SK-N-SH (cell line): Measurements from ENCODE around the gene ME3. TPM values are rescaled to one million over a fixed set of nuclear protein-coding genes. Genes with fewer than 3 reads are reported as not detected.

Experiments used
- CTCF ChIA-PET: fragments of 300-600, 350-600 bp; formaldehyde crosslinking; extraction: SDS; loops from one replicate; lab custom pipeline; 2021; lab: Yijun Ruan, JAX
- POLR2A ChIA-PET: fragments of 350-600 bp; sonication (Branson Sonifier 250); formaldehyde crosslinking; extraction: SDS; loops from one replicate; lab custom pipeline; 2020; ENCODE audit warnings: antibody characterized with exemption, inconsistent platforms; lab: Yijun Ruan, JAX
- DNase-seq: peaks from one replicate; pipeline ENCODE4 v3.0.0; 2012
- H2AFZ ChIP-seq: fragments of 200-600 bp; sonication (generic); 2 replicates; pipeline ENCODE4 v1.8.1; 2016; ENCODE audit warnings: antibody characterized with exemption, mild to moderate bottlenecking, low read depth
- H3F3A ChIP-seq: fragments of 200-600 bp; sonication (generic); replicated peaks from 2 replicates; pipeline ENCODE3; 2016; ENCODE audit warnings: antibody characterized with exemption, mild to moderate bottlenecking; ENCODE audit not compliant: insufficient read depth
- H3K27ac ChIP-seq, 2 experiments: fragments of 200-500 bp in 1 of 2; fragments of 200-600 bp in 1 of 2; sonication (Bioruptor generic) in 1 of 2; sonication (generic), shearing (Covaris generic) in 1 of 2; 2 replicates each; pipeline versions ENCODE4 v1.5.1 to v1.6.1; 2014 to 2016; ENCODE audit warnings: low read depth in 2 of 2, inconsistent platforms in 1 of 2, low read length in 1 of 2, mild to moderate bottlenecking in 1 of 2, mixed read lengths in 1 of 2
- H3K27me3 ChIP-seq: fragments of 200-600 bp; sonication (generic), shearing (Covaris generic); 2 replicates; pipeline ENCODE4 v1.6.1; 2016; ENCODE audit warnings: mixed run types; ENCODE audit not compliant: insufficient read depth
- H3K36me3 ChIP-seq, 2 experiments: fragments of 200-500 bp in 1 of 2; fragments of 200-600 bp in 1 of 2; sonication (Bioruptor generic) in 1 of 2; sonication (generic) in 1 of 2; replicated peaks in 1 of 2; 2 replicates each; pipeline versions ENCODE3 to v1.5.1; 2014 to 2016; ENCODE audit warnings: low read length in 1 of 2, mild to moderate bottlenecking in 1 of 2; ENCODE audit not compliant: insufficient read depth in 2 of 2, control insufficient read depth in 1 of 2
- H3K4me1 ChIP-seq, 2 experiments: fragments of 200-500 bp in 1 of 2; fragments of 200-600 bp in 1 of 2; sonication (Bioruptor generic) in 1 of 2; sonication (generic), shearing (Covaris generic) in 1 of 2; 2 replicates each; pipeline versions ENCODE4 v1.5.1 to v1.6.1; 2014 to 2016; ENCODE audit warnings: low read depth in 1 of 2, low read length in 1 of 2, mixed run types in 1 of 2; ENCODE audit not compliant: insufficient read depth in 2 of 2, control insufficient read depth in 1 of 2
- H3K4me2 ChIP-seq: fragments of 200-600 bp; sonication (generic), shearing (Covaris generic); 2 replicates; pipeline ENCODE4 v1.6.1; 2017; ENCODE audit warnings: mixed run types
- H3K4me3 ChIP-seq, 2 experiments: fragments of 200-500 bp in 1 of 2; fragments of 200-600 bp in 1 of 2; sonication (Bioruptor generic) in 1 of 2; sonication (generic), shearing (Covaris generic) in 1 of 2; 2 replicates each; pipeline versions ENCODE4 v1.5.1 to v1.8.1; 2014 to 2016; ENCODE audit warnings: low read depth in 2 of 2, inconsistent platforms in 1 of 2, low read length in 1 of 2, mild to moderate bottlenecking in 1 of 2, mixed read lengths in 1 of 2, moderate library complexity in 1 of 2
- H3K79me2 ChIP-seq: fragments of 200-600 bp; sonication (generic); 2 replicates; pipeline ENCODE4 v1.8.1; 2017; ENCODE audit warnings: mild to moderate bottlenecking; ENCODE audit not compliant: insufficient read depth
- H3K9ac ChIP-seq: fragments of 200-600 bp; sonication (generic); 2 replicates; pipeline ENCODE4 v1.6.1; 2017; ENCODE audit warnings: mixed run types
- H3K9me2 ChIP-seq: fragments of 200-600 bp; sonication (generic); 2 replicates; pipeline ENCODE4 v1.6.1; 2017; ENCODE audit warnings: mixed run types
- H3K9me3 ChIP-seq: fragments of 200-600 bp; sonication (generic); 2 replicates; pipeline ENCODE4 v1.6.1; 2017; ENCODE audit warnings: mixed run types, mild to moderate bottlenecking, moderate library complexity
- H4K20me1 ChIP-seq: fragments of 200-600 bp; sonication (generic); 2 replicates; pipeline ENCODE4 v1.6.1; 2017; ENCODE audit warnings: mild to moderate bottlenecking, mixed run types; ENCODE audit not compliant: insufficient read depth
- CHD2 ChIP-seq: fragments of 150-350 bp; IDR thresholded peaks from 2 replicates; pipeline ENCODE4 v1.6.1; 2018; ENCODE audit warnings: low read length; ENCODE audit not compliant: partially characterized antibody
- CTCF ChIP-seq: fragments of 200-600 bp; sonication (generic); IDR thresholded peaks from 2 replicates; pipeline ENCODE4 v1.6.1; 2017; ENCODE audit warnings: antibody characterized with exemption, mild to moderate bottlenecking, moderate library complexity
- EP300 ChIP-seq, 2 experiments: IDR thresholded peaks; 2 replicates each; pipeline versions ENCODE4 v1.4.0 to v1.6.1; 2012; ENCODE audit warnings: borderline replicate concordance in 1 of 2, low read depth in 1 of 2, low read length in 1 of 2
- EZH2phosphoT487 ChIP-seq: fragments of 200-600 bp; sonication (generic); IDR thresholded peaks from 2 replicates; pipeline ENCODE4 v1.6.1; 2017; ENCODE audit warnings: low read depth, mixed run types, mild to moderate bottlenecking, antibody characterized with exemption, moderate library complexity, borderline replicate concordance
- FOXJ3 ChIP-seq: sonication (generic); formaldehyde crosslinking; IDR thresholded peaks from 2 replicates; pipeline ENCODE4 v1.5.1; 2020; ENCODE audit warnings: mild to moderate bottlenecking, missing genetic modification reagents
- JUND ChIP-seq: IDR thresholded peaks from 2 replicates; pipeline ENCODE4 v1.4.0; 2012
- MAX ChIP-seq: IDR thresholded peaks from 2 replicates; pipeline ENCODE4 v1.4.0; 2012; ENCODE audit warnings: low read depth
- MEF2A ChIP-seq: IDR thresholded peaks from 2 replicates; pipeline ENCODE4 v1.4.0; 2012; ENCODE audit warnings: low read depth, borderline replicate concordance
- NRF1 ChIP-seq: IDR thresholded peaks from 2 replicates; pipeline ENCODE4 v1.6.1; 2012; ENCODE audit warnings: low read depth, mild to moderate bottlenecking, low read length
- PBX3 ChIP-seq: IDR thresholded peaks from 2 replicates; pipeline ENCODE4; 2012
- REST ChIP-seq: IDR thresholded peaks from 2 replicates; pipeline ENCODE4 v1.6.1; 2012; ENCODE audit warnings: mild to moderate bottlenecking, low read depth, low read length, moderate library complexity
- RFX5 ChIP-seq: IDR thresholded peaks from 2 replicates; pipeline ENCODE4 v1.6.1; 2012; ENCODE audit warnings: mild to moderate bottlenecking, improper control_type of control experiment, low read length
- RXRA ChIP-seq: IDR thresholded peaks from 2 replicates; pipeline ENCODE4 v1.4.0; 2012; ENCODE audit warnings: low read depth, mild to moderate bottlenecking, borderline replicate concordance
- SMC3 ChIP-seq: IDR thresholded peaks from 2 replicates; pipeline ENCODE4 v1.6.1; 2012; ENCODE audit warnings: low read depth, low read length, improper control_type of control experiment
- TCF12 ChIP-seq: IDR thresholded peaks from 2 replicates; pipeline ENCODE4 v1.4.0; 2012
- TEAD4 ChIP-seq: IDR thresholded peaks from 2 replicates; pipeline ENCODE4 v1.4.0; 2012; ENCODE audit warnings: mild to moderate bottlenecking, borderline replicate concordance; ENCODE audit not compliant: insufficient read depth
- USF1 ChIP-seq: IDR thresholded peaks from 2 replicates; pipeline ENCODE4 v1.4.0; 2012; ENCODE audit warnings: low read depth, borderline replicate concordance
- USF2 ChIP-seq: fragments of 150-350 bp; IDR thresholded peaks from 2 replicates; pipeline ENCODE4 v1.6.1; 2017; ENCODE audit warnings: antibody characterized with exemption, low read length, low read depth, borderline replicate concordance
- WGBS: methylation state at CpG from one replicate; pipeline ENCODE4 v1.1.6; 2017; ENCODE audit warnings: low lambda C conversion rate; 5-methylcytosine and 5-hydroxymethylcytosine counted together
- polyA plus RNA-seq, 3 experiments: library from polyadenylated mRNA; depleted of rRNA; stranded (reverse); fragments of >200 nt; gene quantifications; 2 replicates each; pipeline ENCODE4 v1.2.3, GENCODE V29; 2012

ME3 gene
- polyA plus RNA-seq, 1 of the 3 experiments (the other 2 are of a cell fraction), result 22.0 TPM

- TF ChIP-seq REST (no peak), FOXJ3 (CRISPR knock-in tag) (no peak), TEAD4 (0 out of 2 replicates have a peak, but pooled peaks have one; percentile 33), SMC3 (no peak), USF1 (no peak), PBX3 (peak; percentile 82), RXRA (no peak), RFX5 (no peak), EZH2phosphoT487 (no peak), MEF2A (no peak), TCF12 (peak; percentile 86), CHD2 (no peak), NRF1 (no peak)
Measured at GRCh38 chr11:86548271-86548917, 124.0 kb downstream of the ME3 start (continued).

GRCh38 chr11:86547727-86548126, 124.7 kb downstream of the ME3 start:
- no peaks in the 10 kb centered on the region for H3K9me3 ChIP-seq
- TF ChIP-seq MEF2A, result no peak
- TF ChIP-seq CHD2, result no peak
- TF ChIP-seq EP300 (IDR thresholded peaks at IDR 0.05; ENCODE audit: borderline replicate concordance in 1 of 2, low read depth in 1 of 2, low read length in 1 of 2), result no peak
- TF ChIP-seq EZH2phosphoT487, result no peak
- no peak for TF ChIP-seq USF2
- no peak for TF ChIP-seq JUND
- no peak for TF ChIP-seq MAX
- no peak for TF ChIP-seq PBX3
- TF ChIP-seq CTCF, result no peak
- no peak overlapping the region for H2AFZ ChIP-seq
- DNase-seq, result no peak
- no peaks in the 10 kb centered on the region for H3K79me2 ChIP-seq
- peaks cover 25% of the 10 kb centered on the region for H3F3A ChIP-seq
- peak overlapping the region; percentile 24; the same call in 1 of the 2 replicates for H3K4me2 ChIP-seq
- peak overlapping the region; percentile 59 to 70 for H3K27ac ChIP-seq
- no peak overlapping the region for H3K9ac ChIP-seq
- WGBS, result 84% methylated on average over 2 of the region's 2 CpGs
- no peaks in the 10 kb centered on the region for H3K27me3 ChIP-seq
- no peaks in the 10 kb centered on the region for H3K9me2 ChIP-seq
- CTCF ChIA-PET, result interaction anchor here (0.9 to 2.0 kb wide), 2 partner anchors 61 to 91 kb away, joined by 4 to 11 read pairs; no protein-coding TSS in a partner anchor
- H3K36me3 ChIP-seq, result peaks cover 0 to 5% of the 10 kb centered on the region in 2 experiments
- no peak overlapping the region for H3K4me3 ChIP-seq
- POLR2A ChIA-PET, result no interaction called here
- no peaks in the 10 kb centered on the region for H4K20me1 ChIP-seq
- peaks cover 6 to 24% of the 10 kb centered on the region in 2 experiments for H3K4me1 ChIP-seq
